ENCODE results near the gene POU6F2. TPM values are rescaled to one million over a fixed set of nuclear protein-coding genes. Genes with fewer than 3 reads are reported as not detected.

Gene POU6F2
- total RNA-seq, 1 experiment from 2014 or later = 0.19 TPM

- Mint-ChIP-seq H3K27ac (ENCODE audit: low read depth, unreplicated experiment) (no peak overlapping the region), H3K36me3 (ENCODE audit: insufficient read depth, unreplicated experiment) (no peaks in the 10 kb centered on the region), H3K27me3 (ENCODE audit: insufficient read depth, unreplicated experiment) (peaks cover 82% of the 10 kb centered on the region), H3K4me1 (ENCODE audit: insufficient read depth, unreplicated experiment) (no peaks in the 10 kb centered on the region), H3K4me3 (ENCODE audit: unreplicated experiment) (no peak overlapping the region), H3K9me3 (ENCODE audit: unreplicated experiment) (no peaks in the 10 kb centered on the region)
- TF ChIP-seq, protein P1, sequence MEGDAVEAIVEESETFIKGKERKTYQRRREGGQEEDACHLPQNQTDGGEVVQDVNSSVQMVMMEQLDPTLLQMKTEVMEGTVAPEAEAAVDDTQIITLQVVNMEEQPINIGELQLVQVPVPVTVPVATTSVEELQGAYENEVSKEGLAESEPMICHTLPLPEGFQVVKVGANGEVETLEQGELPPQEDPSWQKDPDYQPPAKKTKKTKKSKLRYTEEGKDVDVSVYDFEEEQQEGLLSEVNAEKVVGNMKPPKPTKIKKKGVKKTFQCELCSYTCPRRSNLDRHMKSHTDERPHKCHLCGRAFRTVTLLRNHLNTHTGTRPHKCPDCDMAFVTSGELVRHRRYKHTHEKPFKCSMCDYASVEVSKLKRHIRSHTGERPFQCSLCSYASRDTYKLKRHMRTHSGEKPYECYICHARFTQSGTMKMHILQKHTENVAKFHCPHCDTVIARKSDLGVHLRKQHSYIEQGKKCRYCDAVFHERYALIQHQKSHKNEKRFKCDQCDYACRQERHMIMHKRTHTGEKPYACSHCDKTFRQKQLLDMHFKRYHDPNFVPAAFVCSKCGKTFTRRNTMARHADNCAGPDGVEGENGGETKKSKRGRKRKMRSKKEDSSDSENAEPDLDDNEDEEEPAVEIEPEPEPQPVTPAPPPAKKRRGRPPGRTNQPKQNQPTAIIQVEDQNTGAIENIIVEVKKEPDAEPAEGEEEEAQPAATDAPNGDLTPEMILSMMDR (IDR thresholded peaks at IDR 0.05; ENCODE audit: unreplicated experiment) = no peak
- BruUV-seq (replicated peaks) = no TSS peak
- intact Hi-C loops (cut with micrococcal nuclease) = no loop called here
- ChIA-PET CTCF (no interaction called here), POLR2A (no interaction called here)
- no peak for DNase-seq (ENCODE audit: unreplicated experiment)
Observed at GRCh38 chr7:38975944-38976392, 1.7 kb upstream of the POU6F2 start.

GRCh38 chr7:38978491-38978890, 782 bp downstream of the POU6F2 start:
- H3K27me3 Mint-ChIP-seq (ENCODE audit: insufficient read depth, unreplicated experiment) = peaks cover 87% of the 10 kb centered on the region
- H3K4me1 Mint-ChIP-seq (ENCODE audit: insufficient read depth, unreplicated experiment) = no peaks in the 10 kb centered on the region
- DNase-seq (ENCODE audit: unreplicated experiment) = no peak
- H3K9me3 Mint-ChIP-seq (ENCODE audit: unreplicated experiment) = no peaks in the 10 kb centered on the region
- BruUV-seq (replicated peaks) = no TSS peak
- no peaks in the 10 kb centered on the region for H3K36me3 Mint-ChIP-seq (ENCODE audit: insufficient read depth, unreplicated experiment)
- ChIA-PET CTCF (interaction anchor here (0.5 kb wide), 1 partner anchor 144 kb away, joined by 3 read pairs; no protein-coding TSS in a partner anchor), POLR2A (no interaction called here)
- TF ChIP-seq, protein P1 (IDR thresholded peaks at IDR 0.05; ENCODE audit: unreplicated experiment) = no peak
- no peak overlapping the region for H3K4me3 Mint-ChIP-seq (ENCODE audit: unreplicated experiment)
- intact Hi-C loops (cut with micrococcal nuclease) = no loop called here
- H3K27ac Mint-ChIP-seq (ENCODE audit: low read depth, unreplicated experiment) = no peak overlapping the region

DNA sequence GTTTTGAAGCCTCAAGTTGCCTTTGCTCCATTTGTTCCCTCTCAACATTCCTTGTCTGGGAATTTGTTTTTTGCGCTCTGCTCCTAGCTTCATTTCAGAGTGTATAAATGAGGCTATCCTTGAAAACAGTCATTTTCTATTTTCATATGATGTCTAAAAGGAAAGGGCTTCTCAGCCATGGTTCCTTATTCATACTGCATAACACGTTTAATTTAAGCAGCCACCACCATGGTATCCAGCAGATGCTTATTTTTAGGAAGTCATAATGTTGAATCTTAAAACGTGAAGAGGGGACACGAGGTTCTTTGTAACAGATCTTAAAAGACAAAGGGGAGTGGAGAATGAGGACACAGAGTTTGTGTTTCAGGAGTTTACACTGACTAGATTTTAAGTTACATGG, 14.5 kb downstream of the POU6F2 start:
- BruUV-seq (replicated peaks) = no TSS peak
- no peak for DNase-seq (ENCODE audit: unreplicated experiment)
- TF ChIP-seq, protein P1 (IDR thresholded peaks at IDR 0.05; ENCODE audit: unreplicated experiment) = no peak
- CTCF ChIA-PET = no interaction called here
- Mint-ChIP-seq H3K4me3 (ENCODE audit: unreplicated experiment) (no peak overlapping the region), H3K27ac (ENCODE audit: low read depth, unreplicated experiment) (no peak overlapping the region), H3K27me3 (ENCODE audit: insufficient read depth, unreplicated experiment) (peaks cover 93% of the 10 kb centered on the region), H3K36me3 (ENCODE audit: insufficient read depth, unreplicated experiment) (no peaks in the 10 kb centered on the region), H3K9me3 (ENCODE audit: unreplicated experiment) (no peaks in the 10 kb centered on the region), H3K4me1 (ENCODE audit: insufficient read depth, unreplicated experiment) (no peaks in the 10 kb centered on the region)
- intact Hi-C loops (cut with micrococcal nuclease) = no loop called here
- POLR2A ChIA-PET = interaction anchor here (1.1 kb wide), 1 partner anchor 15 kb away, joined by 3 read pairs; the partner anchor contains the start of gene POU6F2

DNA sequence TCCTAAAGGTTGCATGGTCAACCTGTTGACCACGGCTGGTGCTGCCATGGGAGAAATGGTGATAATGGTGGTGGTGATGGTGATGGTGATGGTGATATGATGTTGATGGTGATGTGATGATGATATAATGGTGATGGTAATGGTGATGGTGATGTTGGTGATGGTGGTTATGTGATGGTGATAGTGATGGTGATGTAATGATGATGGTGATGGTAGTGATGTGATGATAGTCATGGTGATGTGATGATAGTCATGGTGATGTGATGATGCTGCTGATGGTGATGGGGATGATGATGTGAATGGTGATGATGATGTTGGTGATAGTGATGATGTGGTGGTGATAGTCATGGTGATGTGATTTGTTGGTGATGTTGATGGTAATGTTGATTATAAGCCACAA, 23.9 kb downstream of the POU6F2 start:
- BruUV-seq (replicated peaks) = no TSS peak
- no peak for DNase-seq (ENCODE audit: unreplicated experiment)
- Mint-ChIP-seq H3K27ac (ENCODE audit: low read depth, unreplicated experiment) (no peak overlapping the region), H3K4me1 (ENCODE audit: insufficient read depth, unreplicated experiment) (no peaks in the 10 kb centered on the region), H3K9me3 (ENCODE audit: unreplicated experiment) (no peaks in the 10 kb centered on the region), H3K4me3 (ENCODE audit: unreplicated experiment) (no peak overlapping the region), H3K27me3 (ENCODE audit: insufficient read depth, unreplicated experiment) (peaks cover 29% of the 10 kb centered on the region), H3K36me3 (ENCODE audit: insufficient read depth, unreplicated experiment) (no peaks in the 10 kb centered on the region)
- ChIA-PET POLR2A (interaction anchor here (0.7 kb wide), 1 partner anchor 286 kb away, joined by 3 read pairs; no protein-coding TSS in a partner anchor), CTCF (no interaction called here)
- intact Hi-C loops (cut with micrococcal nuclease) = no loop called here
- TF ChIP-seq, protein P1 (IDR thresholded peaks at IDR 0.05; ENCODE audit: unreplicated experiment) = no peak

Measured in MCF 10A (cell line).